A549 (cell line): ENCODE data around the gene KCTD11. TPM values are rescaled to one million over a fixed set of nuclear protein-coding genes. Genes with fewer than 3 reads are reported as not detected.

Source experiments
- ATAC-seq, 2 experiments: fragments of 200-7000 bp in 1 of 2; fragments of >200 bp in 1 of 2; cut with Nextera tagmentation in 1 of 2; cut with Tn5 transposase in 1 of 2; 3 replicates each; pipeline versions ENCODE4 v1.8.0 to v1.9.1; 2018 to 2020; ENCODE audit warnings: mild to moderate bottlenecking in 1 of 2, moderate library complexity in 1 of 2
- CTCF ChIA-PET: fragments of 300-600 bp; sonication (Branson Sonifier 250); formaldehyde crosslinking; extraction: SDS; loops from one replicate; lab custom pipeline; 2021; ENCODE audit warnings: antibody characterized with exemption, inconsistent platforms; lab: Yijun Ruan, JAX
- POLR2A ChIA-PET: fragments of 350-600 bp; formaldehyde crosslinking; extraction: SDS; loops from one replicate; lab custom pipeline; 2021; ENCODE audit warnings: antibody characterized with exemption, inconsistent platforms; lab: Yijun Ruan, JAX
- DNase-seq, 2 experiments: peaks; one replicate each; pipeline versions ENCODE4 v3.0.0 to v3.0.0-alpha.2; 2011 to 2016; ENCODE audit warnings: low read depth in 1 of 2, low spot score in 1 of 2
- FAIRE-seq: peaks from 2 replicates; lab custom pipeline; 2011; peaks lifted over from hg19 to GRCh38; lab: Jason Lieb, UNC
- H3K27ac ChIP-seq, 2 experiments: fragments of >200 bp; sonication (Bioruptor Twin); formaldehyde crosslinking; 3 replicates each; pipeline ENCODE4 v1.5.1; 2016 to 2017
- H3K4me1 ChIP-seq: fragments of >200 bp; sonication (Bioruptor Twin); formaldehyde crosslinking; 3 replicates; pipeline ENCODE4 v1.6.1; 2016
- H3K4me2 ChIP-seq: fragments of >200 bp; sonication (Bioruptor Twin); formaldehyde crosslinking; 3 replicates; pipeline ENCODE4 v1.6.1; 2016
- H3K4me3 ChIP-seq: fragments of >200 bp; sonication (Bioruptor Twin); formaldehyde crosslinking; 3 replicates; pipeline ENCODE4 v1.5.1; 2016
- H3K9me3 ChIP-seq: fragments of >200 bp; sonication (Bioruptor Twin); formaldehyde crosslinking; 3 replicates; pipeline ENCODE4 v1.6.1; 2016
- CEBPB ChIP-seq, 2 experiments: fragments of >200 bp in 1 of 2; sonication (Bioruptor Twin) in 1 of 2; formaldehyde crosslinking in 1 of 2; IDR thresholded peaks; 2 replicates each; pipeline ENCODE4 v1.6.1; 2012 to 2016
- CHD4 ChIP-seq: fragments of 200-600 bp; sonication (generic); IDR thresholded peaks from 2 replicates; pipeline ENCODE4 v1.6.1; 2016; ENCODE audit warnings: antibody characterized with exemption, mild to moderate bottlenecking, borderline replicate concordance
- EHF ChIP-seq: fragments of 250-450 bp; sonication (Bioruptor Pico); IDR thresholded peaks from 2 replicates; pipeline ENCODE4 v1.5.0; 2020; ENCODE audit warnings: mild to moderate bottlenecking
- ESRRA ChIP-seq: fragments of 150-350 bp; IDR thresholded peaks from 2 replicates; pipeline ENCODE4 v1.6.1; 2014; ENCODE audit warnings: mild to moderate bottlenecking, low read length, borderline replicate concordance
- FOSL2 ChIP-seq, 2 experiments: fragments of 450-650 bp in 1 of 2; fragments of >200 bp in 1 of 2; sonication (Bioruptor Twin) in 1 of 2; formaldehyde crosslinking; IDR thresholded peaks; 2 replicates each; pipeline versions ENCODE4 v1.5.0 to v1.6.1; 2016 to 2020; ENCODE audit warnings: mild to moderate bottlenecking in 1 of 2, moderate library complexity in 1 of 2
- FOXS1 ChIP-seq: fragments of 250-450 bp; sonication (Bioruptor Pico); IDR thresholded peaks from 2 replicates; pipeline ENCODE4 v1.5.0; 2020; ENCODE audit warnings: mild to moderate bottlenecking, moderate library complexity
- HOXA7 ChIP-seq: fragments of 250-450 bp; sonication (Bioruptor Pico); IDR thresholded peaks from 2 replicates; pipeline ENCODE4 v1.5.0; 2020; ENCODE audit warnings: mild to moderate bottlenecking, moderate library complexity
- JUN ChIP-seq, 2 experiments: fragments of >200 bp; sonication (Bioruptor Twin); formaldehyde crosslinking; IDR thresholded peaks; 2 replicates in 1 of 2; 3 replicates in 1 of 2; pipeline ENCODE4 v1.6.1; 2016 to 2017
- PBX3 ChIP-seq: IDR thresholded peaks from 2 replicates; pipeline ENCODE4 v1.6.1; 2012
- POLR2A ChIP-seq: IDR thresholded peaks from 2 replicates; pipeline ENCODE4 v1.6.1; 2012; ENCODE audit warnings: mild to moderate bottlenecking, low read length
- RARB ChIP-seq: fragments of 250-450 bp; sonication (Bioruptor Pico); IDR thresholded peaks from 2 replicates; pipeline ENCODE4 v1.8.0; 2021; ENCODE audit warnings: mild to moderate bottlenecking, moderate library complexity
- RNF2 ChIP-seq: fragments of 200-600 bp; sonication (generic); IDR thresholded peaks from 2 replicates; pipeline ENCODE4 v1.6.1; 2016; ENCODE audit warnings: low read depth, mild to moderate bottlenecking, antibody characterized with exemption, moderate library complexity, borderline replicate concordance
- SMC3 ChIP-seq: fragments of >200 bp; sonication (Bioruptor Twin); formaldehyde crosslinking; IDR thresholded peaks from 3 replicates; pipeline ENCODE4 v1.6.1; 2018; ENCODE audit warnings: inconsistent platforms
- TP53 ChIP-seq: fragments of 250-450 bp; sonication (Bioruptor Pico); IDR thresholded peaks from 2 replicates; pipeline ENCODE4 v1.5.0; 2021; ENCODE audit warnings: mild to moderate bottlenecking, moderate library complexity
- ZSCAN20 ChIP-seq: fragments of 250-450 bp; sonication (Bioruptor Pico); IDR thresholded peaks from 2 replicates; pipeline ENCODE4 v1.8.0; 2022; ENCODE audit warnings: mild to moderate bottlenecking, moderate library complexity
- WGBS: methylation state at CpG from one replicate; pipeline ENCODE4 v1.1.6; 2017; ENCODE audit errors: missing lambda C conversion rate; 5-methylcytosine and 5-hydroxymethylcytosine counted together
- polyA plus RNA-seq, 4 experiments: library from polyadenylated mRNA; depleted of rRNA in 3 of 4; stranded (reverse); fragments of >200 nt; fragmentation: RNase III in 1 of 4; extraction: RNeasy Plus Mini Kit Qiagen cat#74134 plus additional on column Dnase treatment in 1 of 4; gene quantifications; 2 replicates in 3 of 4; 3 replicates in 1 of 4; pipeline ENCODE4 v1.2.3, GENCODE V29; 2011 to 2017
- TF ChIP-seq, protein P1 (sequence below): fragments of 450-650 bp; IDR thresholded peaks from 2 replicates; pipeline ENCODE4 v1.6.1; 2014; ENCODE audit warnings: antibody characterized with exemption
- TF ChIP-seq, protein P2 (sequence below): fragments of 150-350 bp; IDR thresholded peaks from 2 replicates; pipeline ENCODE4 v1.6.1; 2014; ENCODE audit warnings: low read depth, mild to moderate bottlenecking, low read length

KCTD11 gene
- polyA plus RNA-seq, 2 of the 4 experiments (the other 2 are of a cell fraction): 6.1 to 10.3 TPM

DNA sequence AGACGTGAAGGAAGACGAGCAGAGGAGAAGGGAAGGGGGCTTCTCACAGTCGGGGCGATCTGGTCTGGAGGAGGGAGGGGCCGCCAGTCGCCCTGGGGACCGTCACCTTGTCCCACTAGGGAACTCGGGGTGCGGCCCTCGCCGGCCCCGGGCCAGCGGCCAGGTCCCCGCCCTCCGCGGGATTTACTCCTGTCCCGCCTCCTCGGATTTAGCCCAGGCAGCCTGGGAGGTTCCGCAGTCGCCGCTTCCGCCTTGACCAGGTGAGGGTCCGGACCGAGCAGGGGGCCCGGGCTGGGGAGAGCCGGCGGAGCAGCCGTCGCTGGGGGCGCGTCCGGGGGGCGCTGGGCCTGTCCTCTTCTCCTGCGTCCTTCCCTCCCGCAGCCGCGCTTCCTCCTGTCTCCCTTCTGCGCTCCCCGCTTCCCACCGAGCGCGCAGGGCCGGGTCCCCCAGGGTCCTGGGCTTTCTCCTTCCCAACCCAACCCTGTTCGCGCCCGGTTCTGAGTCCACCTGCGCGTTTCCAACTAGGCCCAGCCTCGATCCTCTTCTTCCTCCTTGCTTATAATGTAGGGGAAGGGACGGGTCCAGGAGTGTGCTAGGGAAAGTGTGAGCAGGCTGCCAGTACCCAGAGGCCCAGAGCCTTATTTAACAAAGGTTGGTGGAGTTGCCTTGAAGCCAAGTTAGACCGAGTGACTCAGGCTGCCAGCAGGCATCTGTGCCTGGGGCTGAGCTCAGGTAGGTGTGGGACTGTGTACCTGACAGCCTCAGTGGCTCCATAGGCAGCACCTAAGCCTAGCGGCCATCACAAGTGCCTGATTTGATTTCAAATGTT, 29.1 kb downstream of the KCTD11 start, which contains the start of gene TNK1:
TSS of gene TNK1 (plus strand) at position 235 of the 829 bp plus-strand sequence. CDS start 1,838 bp downstream, outside the sequence.
- FAIRE-seq: no peak
- CTCF ChIA-PET: interaction anchor here (1.3 to 17.1 kb wide), 5 partner anchors 21 to 180 kb away, joined by 4 to 139 read pairs (median 5); partner anchors contain the start of genes KCTD11, SENP3 and TMEM95
- WGBS: 37% methylated on average over 51 of the region's 52 CpGs

DNA sequence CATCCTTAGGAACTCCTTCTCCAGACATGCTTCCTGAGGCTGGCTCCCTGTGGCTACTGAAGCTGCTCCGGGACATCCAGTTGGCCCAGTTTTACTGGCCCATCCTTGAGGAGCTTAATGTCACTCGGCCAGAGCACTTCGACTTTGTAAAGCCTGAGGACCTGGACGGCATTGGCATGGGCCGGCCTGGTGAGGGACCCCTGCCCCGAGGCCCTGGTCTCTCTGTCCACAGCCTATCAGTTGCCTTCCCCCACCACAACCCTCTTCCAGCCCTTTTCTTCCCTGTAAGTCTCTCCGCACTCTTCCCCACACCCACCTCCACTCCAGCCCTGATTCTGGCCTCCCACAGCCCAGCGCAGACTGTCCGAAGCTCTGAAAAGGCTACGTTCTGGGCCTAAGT, 30.9 kb downstream of the KCTD11 start:
- peaks cover 20% of the 10 kb centered on the region for H3K9me3 ChIP-seq
- ChIA-PET CTCF (interaction anchor here (0.8 to 17.1 kb wide), 6 partner anchors 8 to 132 kb away, joined by 3 to 139 read pairs (median 6); partner anchors contain the start of genes KCTD11 and TMEM95), POLR2A (interaction anchor here (1.3 kb wide), 1 partner anchor 11 kb away, joined by 5 read pairs; the partner anchor contains the start of gene PLSCR3)
- FAIRE-seq (no peak), DNase-seq (no peak), ATAC-seq (peak in 1 of 2 experiments; percentile 7; a peak in 3 of 6 replicates)
- no peak overlapping the region for H3K27ac ChIP-seq
- WGBS: 86% methylated on average over 10 of the region's 10 CpGs
- TF ChIP-seq, protein P1, sequence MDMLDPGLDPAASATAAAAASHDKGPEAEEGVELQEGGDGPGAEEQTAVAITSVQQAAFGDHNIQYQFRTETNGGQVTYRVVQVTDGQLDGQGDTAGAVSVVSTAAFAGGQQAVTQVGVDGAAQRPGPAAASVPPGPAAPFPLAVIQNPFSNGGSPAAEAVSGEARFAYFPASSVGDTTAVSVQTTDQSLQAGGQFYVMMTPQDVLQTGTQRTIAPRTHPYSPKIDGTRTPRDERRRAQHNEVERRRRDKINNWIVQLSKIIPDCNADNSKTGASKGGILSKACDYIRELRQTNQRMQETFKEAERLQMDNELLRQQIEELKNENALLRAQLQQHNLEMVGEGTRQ: no peak
- TF ChIP-seq PBX3 (0 out of 2 replicates have a peak, but pooled peaks have one; percentile 1), CEBPB (IDR thresholded peaks at IDR 0.05) (no peak), EHF (CRISPR knock-in tag) (no peak), FOXS1 (no peak)
- TF ChIP-seq, protein P2, sequence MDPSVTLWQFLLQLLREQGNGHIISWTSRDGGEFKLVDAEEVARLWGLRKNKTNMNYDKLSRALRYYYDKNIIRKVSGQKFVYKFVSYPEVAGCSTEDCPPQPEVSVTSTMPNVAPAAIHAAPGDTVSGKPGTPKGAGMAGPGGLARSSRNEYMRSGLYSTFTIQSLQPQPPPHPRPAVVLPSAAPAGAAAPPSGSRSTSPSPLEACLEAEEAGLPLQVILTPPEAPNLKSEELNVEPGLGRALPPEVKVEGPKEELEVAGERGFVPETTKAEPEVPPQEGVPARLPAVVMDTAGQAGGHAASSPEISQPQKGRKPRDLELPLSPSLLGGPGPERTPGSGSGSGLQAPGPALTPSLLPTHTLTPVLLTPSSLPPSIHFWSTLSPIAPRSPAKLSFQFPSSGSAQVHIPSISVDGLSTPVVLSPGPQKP: no peak
- H3K4me2 ChIP-seq: no peak overlapping the region
- H3K4me1 ChIP-seq: no peaks in the 10 kb centered on the region
- H3K4me3 ChIP-seq: no peak overlapping the region

More for the DNA sequence above, 29.1 kb downstream of the KCTD11 start, which contains the start of gene TNK1:
- Histone ChIP-seq H3K4me1 (no peaks in the 10 kb centered on the region), H3K4me2 (peak within 1 kb of the TSS; percentile 69), H3K9me3 (peaks cover 20% of the 10 kb centered on the region), H3K27ac (peak within 1 kb of the TSS; percentile 55 to 74; a peak in 5 of 6 replicates)
- peak; percentile 45 to 59; a peak in 5 of 6 replicates for ATAC-seq
- TF ChIP-seq POLR2A (peak; percentile 35), RNF2 (no peak), ZSCAN20 (CRISPR knock-in tag) (no peak), EHF (CRISPR knock-in tag) (no peak)
- TF ChIP-seq, all 56 proteins: peak for 1
- POLR2A ChIA-PET: interaction anchor here (0.9 to 2.1 kb wide), 3 partner anchors 13 to 23 kb away, joined by 3 to 8 read pairs (median 7); partner anchors contain the start of genes PLSCR3 and TMEM256
- H3K4me3 ChIP-seq: peak within 1 kb of the TSS; percentile 46
- no peak for DNase-seq

- FAIRE-seq: no peak
- ATAC-seq: no peak
- 96% methylated on average over 11 of the region's 11 CpGs for WGBS
- TF ChIP-seq ZSCAN20 (CRISPR knock-in tag) (no peak), TP53 (no peak), CHD4 (no peak), HOXA7 (CRISPR knock-in tag) (no peak), RARB (CRISPR knock-in tag) (no peak), SMC3 (no peak), JUN (IDR thresholded peaks at IDR 0.05) (no peak), FOSL2 (IDR thresholded peaks at IDR 0.05) (no peak), FOSL2 (CRISPR knock-in tag; IDR thresholded peaks at IDR 0.05) (no peak), ESRRA (no peak)
- Histone ChIP-seq H3K27ac (no peak overlapping the region), H3K4me2 (no peak overlapping the region), H3K4me1 (no peaks in the 10 kb centered on the region), H3K9me3 (peaks cover 20% of the 10 kb centered on the region), H3K4me3 (no peak overlapping the region)
- ChIA-PET CTCF (interaction anchor here (1.0 to 17.1 kb wide), 6 partner anchors 9 to 131 kb away, joined by 3 to 139 read pairs (median 6); partner anchors contain the start of genes KCTD11 and TMEM95), POLR2A (interaction anchor here (0.6 to 1.3 kb wide), 2 partner anchors 11 to 339 kb away, joined by 4 to 5 read pairs; partner anchors contain the start of gene PLSCR3)
- DNase-seq: no peak
Measured at GRCh38 chr17:7383371-7383741, 31.4 kb downstream of the KCTD11 start.
